HepG2 (cell line): Measurements from ENCODE around the gene CA14. TPM values are rescaled to one million over a fixed set of nuclear protein-coding genes. Genes with fewer than 3 reads are reported as not detected.
"Not testable (repeated sequence)": the region's sequence is repeated elsewhere in the genome, so short reads cannot be mapped to it uniquely, and the experiment has no call there.

Experiments
- ATAC-seq: fragments of 200-7000 bp; cut with Tn5 transposase; 3 replicates; pipeline ENCODE4 v1.9.1; 2020; ENCODE audit warnings: mild to moderate bottlenecking, moderate library complexity
- BruUV-seq: library from RNA; stranded (reverse); fragments of 400-500 nt; replicated peaks from 2 replicates; lab custom pipeline; 2021; lab: Mats Ljungman, UMichigan
- CTCF ChIA-PET: fragments of 300-600 bp; formaldehyde crosslinking; extraction: SDS; loops from one replicate; lab custom pipeline; 2021; ENCODE audit warnings: low total read pairs, inconsistent platforms, low intra/inter-chr PET ratio; lab: Yijun Ruan, JAX
- POLR2A ChIA-PET: fragments of 350-600 bp; sonication (Branson Sonifier 250); formaldehyde crosslinking; loops from one replicate; lab custom pipeline; 2020; ENCODE audit warnings: antibody characterized with exemption, inconsistent platforms; lab: Yijun Ruan, JAX
- DNase-seq: peaks from one replicate; pipeline ENCODE4 v3.0.0-alpha.2; 2015; ENCODE audit warnings: low spot score
- FAIRE-seq: peaks from 3 replicates; lab custom pipeline; 2011; peaks lifted over from hg19 to GRCh38; lab: Jason Lieb, UNC
- H2AFZ ChIP-seq: one replicate; pipeline ENCODE4 v1.6.1; 2011; ENCODE audit warnings: low read length, inconsistent platforms
- H3K27ac ChIP-seq: fragments of 300-600 bp; 3 replicates; pipeline ENCODE4 v1.8.0; 2011; ENCODE audit warnings: mixed run types, mild to moderate bottlenecking, mixed read lengths, low read length, inconsistent platforms; ENCODE audit not compliant: insufficient read depth; ENCODE audit errors: extremely low read length
- H3K27me3 ChIP-seq, 2 experiments: fragments of 200-600 bp in 1 of 2; 2 replicates in 1 of 2; 3 replicates in 1 of 2; pipeline versions ENCODE4 v1.6.0 to v1.8.0; 2011; ENCODE audit warnings: low read length in 2 of 2, mild to moderate bottlenecking in 2 of 2, moderate library complexity in 2 of 2, inconsistent platforms in 1 of 2; ENCODE audit not compliant: insufficient read depth in 2 of 2, control insufficient read depth in 1 of 2
- H3K36me3 ChIP-seq, 2 experiments: fragments of 200-600 bp in 1 of 2; replicated peaks in 1 of 2; 2 replicates in 1 of 2; 3 replicates in 1 of 2; pipeline versions ENCODE4 v1.5.1 to v1.8.0; 2011; ENCODE audit warnings: low read length in 2 of 2, inconsistent platforms in 1 of 2; ENCODE audit not compliant: insufficient read depth in 2 of 2, control insufficient read depth in 1 of 2
- H3K4me1 ChIP-seq: 2 replicates; pipeline ENCODE4 v1.5.1; 2012; ENCODE audit warnings: low read length, inconsistent platforms; ENCODE audit not compliant: insufficient read depth
- H3K4me2 ChIP-seq: 2 replicates; pipeline ENCODE4 v1.6.0; 2011; ENCODE audit warnings: low read depth, low read length, inconsistent platforms
- H3K4me3 ChIP-seq, 3 experiments: fragments of 200-600 bp in 1 of 3; sonication (generic), shearing (Covaris generic) in 1 of 3; replicated peaks in 1 of 3; 2 replicates each; pipeline ENCODE4 v1.5.1; 2011 to 2016; ENCODE audit warnings: low read length in 3 of 3, inconsistent platforms in 2 of 3, low read depth in 2 of 3, mild to moderate bottlenecking in 2 of 3, control low read depth in 1 of 3, mixed read lengths in 1 of 3; ENCODE audit not compliant: insufficient read depth in 1 of 3
- H3K79me2 ChIP-seq: one replicate; pipeline ENCODE4 v1.6.1; 2011; ENCODE audit warnings: low read length, inconsistent platforms; ENCODE audit not compliant: insufficient read depth
- H3K9ac ChIP-seq: 2 replicates; pipeline ENCODE4 v1.6.0; 2011; ENCODE audit warnings: mild to moderate bottlenecking, low read depth, low read length, inconsistent platforms; ENCODE audit not compliant: insufficient read depth
- H3K9me3 ChIP-seq: 2 replicates; pipeline ENCODE4 v1.5.1; 2012; ENCODE audit warnings: mild to moderate bottlenecking, low read length
- H4K20me1 ChIP-seq: 2 replicates; pipeline ENCODE4 v1.6.0; 2011; ENCODE audit warnings: inconsistent platforms, mild to moderate bottlenecking, low read length, moderate library complexity; ENCODE audit not compliant: insufficient read depth
- ARID3A ChIP-seq: IDR thresholded peaks from 2 replicates; pipeline ENCODE4 v1.6.1; 2012; ENCODE audit warnings: low read depth, low read length, improper control_type of control experiment
- HNRNPK ChIP-seq: fragments of 200-400 bp; formaldehyde crosslinking; IDR thresholded peaks from 2 replicates; pipeline ENCODE4 v1.6.1; 2018; ENCODE audit warnings: low read length, low read depth, moderate library complexity, mild to moderate bottlenecking; ENCODE audit not compliant: poor library complexity, severe bottlenecking
- ZBTB42 ChIP-seq: sonication (generic); formaldehyde crosslinking; IDR thresholded peaks from 2 replicates; pipeline ENCODE4 v1.5.0; 2020; ENCODE audit warnings: mild to moderate bottlenecking, missing genetic modification reagents
- ZNF121 ChIP-seq: sonication (generic); formaldehyde crosslinking; IDR thresholded peaks from 2 replicates; pipeline ENCODE4 v1.5.0; 2020; ENCODE audit warnings: mild to moderate bottlenecking, missing genetic modification reagents
- ZNF337 ChIP-seq: sonication (generic); formaldehyde crosslinking; IDR thresholded peaks from 2 replicates; pipeline ENCODE4 v1.5.1; 2020; ENCODE audit warnings: missing genetic modification reagents, low read depth, mild to moderate bottlenecking, borderline replicate concordance
- ZSCAN21 ChIP-seq: sonication (generic); formaldehyde crosslinking; IDR thresholded peaks from 2 replicates; pipeline ENCODE4 v1.8.0; 2022; ENCODE audit warnings: mild to moderate bottlenecking, missing genetic modification reagents, moderate library complexity, borderline replicate concordance
- WGBS: methylation state at CpG from one replicate; pipeline ENCODE4 v1.1.6; 2017; ENCODE audit warnings: low lambda C conversion rate; 5-methylcytosine and 5-hydroxymethylcytosine counted together
- in situ Hi-C: cut with HindIII; loops from 2 replicates; pipeline ENCODE4 v1.10.0; 2017; ENCODE audit warnings: low pct_unique_long_range_greater_than_20kb; ENCODE audit not compliant: extremely low pct_ligation_motif_present
- intact Hi-C: fragments of 100-400 bp; cut with micrococcal nuclease; formaldehyde crosslinking; loops from one replicate; pipeline ENCODE4 v1.10.0; 2022; ENCODE audit not compliant: unreplicated experiment
- polyA plus RNA-seq, 8 experiments: library from polyadenylated mRNA; depleted of rRNA in 3 of 8; stranded (reverse) in 7 of 8; unstranded in 1 of 8; fragments of >200 nt; fragmentation: Illumina TruSeq in 4 of 8; extraction: Trizol in 4 of 8; gene quantifications; 2 replicates each; pipeline versions ENCODE4 v1.2.1 to v1.2.3, GENCODE V29; 2011 to 2016; ENCODE audit warnings: low read depth in 4 of 8, missing spikeins in 1 of 8, mixed read lengths in 1 of 8; ENCODE audit not compliant: insufficient read depth in 1 of 8
- total RNA-seq, 5 experiments: library from RNA; depleted of rRNA; stranded (reverse); fragments of >200 nt; fragmentation: Illumina TruSeq; extraction: Trizol; gene quantifications; 2 replicates each; pipeline ENCODE4 v1.2.3, GENCODE V29; 2016; ENCODE audit warnings: low read depth in 1 of 5

The CA14 gene
- total and polyA plus RNA-seq, 2 of the 13 experiments (the other 11 are each of a cell fraction or from before 2014, with no cell fraction given) = 2.4 to 8.5 TPM

- in situ Hi-C loops, H3K9ac ChIP-seq, BruUV-seq, H2AFZ ChIP-seq, H3K27me3 ChIP-seq, H3K9me3 ChIP-seq, H3K4me3 ChIP-seq, DNase-seq, H3K79me2 ChIP-seq, ATAC-seq, FAIRE-seq, CTCF ChIA-PET, H3K4me2 ChIP-seq, H3K27ac ChIP-seq, H4K20me1 ChIP-seq, intact Hi-C loops, POLR2A ChIA-PET: not testable (repeated sequence)
- Histone ChIP-seq H3K4me1 (peaks cover 14% of the 10 kb centered on the region), H3K36me3 (peaks cover 0 to 10% of the 10 kb centered on the region in 2 experiments; a peak in 3 of 5 replicates)
- 0 out of 2 replicates have a peak, but pooled peaks have one; percentile 35 for TF ChIP-seq ZNF121 (CRISPR knock-in tag)
- whole genome bisulfite sequencing = 97% methylated on average over 6 of the region's 6 CpGs
Measured at GRCh38 chr1:150215855-150216254, 41.7 kb upstream of the CA14 start.

- H3K4me1 ChIP-seq = no peaks in the 10 kb centered on the region
- BruUV-seq = no TSS peak
- no peaks in the 10 kb centered on the region for H4K20me1 ChIP-seq
- POLR2A ChIA-PET = no interaction called here
- TF ChIP-seq ARID3A (0 out of 2 replicates have a peak, but pooled peaks have one; percentile 20), ZBTB42 (CRISPR knock-in tag) (no peak), ZNF337 (no peak), ZSCAN21 (no peak), HNRNPK (peak; percentile 31)
- ATAC-seq (no peak), DNase-seq (no peak), FAIRE-seq (no peak)
- no peak overlapping the region for H3K27ac ChIP-seq
- no peak overlapping the region for H3K4me2 ChIP-seq
- intact Hi-C loops (no loop called here), in situ Hi-C loops (no loop called here)
- no peaks in the 10 kb centered on the region for H3K79me2 ChIP-seq
- no peaks in the 10 kb centered on the region for H3K27me3 ChIP-seq
- H3K9ac ChIP-seq = no peak overlapping the region
- no peaks in the 10 kb centered on the region for H3K9me3 ChIP-seq
- no peak overlapping the region for H2AFZ ChIP-seq
- WGBS = 92% methylated on average over 2 of the region's 2 CpGs
- peaks cover 7 to 31% of the 10 kb centered on the region in 2 experiments for H3K36me3 ChIP-seq
- CTCF ChIA-PET = no interaction called here
- H3K4me3 ChIP-seq = no peak overlapping the region
Measured at GRCh38 chr1:150221552-150221951, 36.0 kb upstream of the CA14 start.
